Panc1 (cell line): ENCODE results near the gene MOV10L1. TPM values are rescaled to one million over a fixed set of nuclear protein-coding genes. Genes with fewer than 3 reads are reported as not detected.

Experiments
- ATAC-seq: fragments of 200-7000 bp; cut with Tn5 transposase; 2 replicates; pipeline ENCODE4 v1.9.1; 2020; ENCODE audit warnings: mild to moderate bottlenecking, moderate library complexity
- BruUV-seq: library from RNA; stranded (reverse); fragments of 400-500 nt; replicated peaks from 2 replicates; lab custom pipeline; 2021; lab: Mats Ljungman, UMichigan
- CTCF ChIA-PET: fragments of 300-600 bp; sonication (Branson Sonifier 250); formaldehyde crosslinking; loops from one replicate; lab custom pipeline; 2022; ENCODE audit warnings: antibody characterized with exemption; lab: Charles Lee
- POLR2A ChIA-PET: fragments of 300-600 bp; sonication (Branson Sonifier 250); formaldehyde crosslinking; loops from one replicate; lab custom pipeline; 2022; ENCODE audit warnings: antibody characterized with exemption; lab: Charles Lee
- DNase-seq: peaks from one replicate; pipeline ENCODE4 v3.0.0-alpha.2; 2010; ENCODE audit warnings: low read depth, low spot score
- H3K27ac ChIP-seq: 2 replicates; pipeline ENCODE4 v1.5.1; 2011; ENCODE audit warnings: mild to moderate bottlenecking, low read length, inconsistent platforms
- H3K27me3 ChIP-seq: fragments of 200-500 bp; sonication (Bioruptor generic); 2 replicates; pipeline ENCODE4 v1.6.0; 2014; ENCODE audit warnings: low read length, inconsistent platforms; ENCODE audit not compliant: control insufficient read depth, insufficient read depth
- H3K36me3 ChIP-seq: fragments of 200-500 bp; sonication (Bioruptor generic); 2 replicates; pipeline ENCODE4 v1.5.1; 2014; ENCODE audit warnings: inconsistent platforms, mild to moderate bottlenecking, low read length, moderate library complexity; ENCODE audit not compliant: control insufficient read depth, insufficient read depth
- H3K4me1 ChIP-seq: 2 replicates; pipeline ENCODE4 v1.5.1; 2011; ENCODE audit warnings: inconsistent platforms, mild to moderate bottlenecking, low read length, moderate library complexity; ENCODE audit not compliant: control insufficient read depth, insufficient read depth
- H3K4me3 ChIP-seq, 2 experiments: 2 replicates each; pipeline ENCODE4 v1.5.1; 2011 to 2012; ENCODE audit warnings: low read depth in 2 of 2, low read length in 2 of 2, mild to moderate bottlenecking in 2 of 2, inconsistent platforms in 1 of 2, moderate library complexity in 1 of 2
- H3K9me3 ChIP-seq: fragments of 200-500 bp; sonication (Bioruptor generic); 2 replicates; pipeline ENCODE4 v1.5.1; 2014; ENCODE audit warnings: low read depth, mild to moderate bottlenecking, inconsistent platforms, low read length, moderate library complexity; ENCODE audit not compliant: control insufficient read depth, insufficient read depth
- POLR2AphosphoS5 ChIP-seq: IDR thresholded peaks from 2 replicates; pipeline ENCODE4 v1.6.1; 2012; ENCODE audit warnings: mild to moderate bottlenecking, low read depth, low read length, moderate library complexity
- SIN3A ChIP-seq: IDR thresholded peaks from 2 replicates; pipeline ENCODE4 v1.6.1; 2012; ENCODE audit warnings: low read depth, mild to moderate bottlenecking, low read length, moderate library complexity, borderline replicate concordance; ENCODE audit not compliant: insufficient read depth
- TCF7L2 ChIP-seq: IDR thresholded peaks from 2 replicates; pipeline ENCODE4 v1.6.1; 2011; ENCODE audit warnings: mild to moderate bottlenecking, low read depth, low read length, inconsistent platforms
- in situ Hi-C: cut with HindIII; loops from 2 replicates; pipeline ENCODE4 v1.10.0; 2016; ENCODE audit warnings: low sequenced_read_pairs, low pct_unique_long_range_greater_than_20kb
- intact Hi-C: fragments of 100-400 bp; cut with micrococcal nuclease; formaldehyde crosslinking; loops from one replicate; pipeline ENCODE4 v1.10.0; 2022; ENCODE audit not compliant: unreplicated experiment
- total RNA-seq: library from RNA; stranded (reverse); gene quantifications from one replicate; pipeline ENCODE4 v1.2.1, GENCODE V29; 2021; ENCODE audit not compliant: unreplicated experiment
- TF ChIP-seq, protein P1 (sequence below): fragments of 450-650 bp; IDR thresholded peaks from 2 replicates; pipeline ENCODE4 v1.5.1; 2017; ENCODE audit warnings: mild to moderate bottlenecking
- TF ChIP-seq, protein P2 (sequence below), 2 experiments: IDR thresholded peaks; 2 replicates each; pipeline ENCODE4 v1.6.1; 2011 to 2012; ENCODE audit warnings: low read depth in 2 of 2, control low read depth in 1 of 2, low read length in 1 of 2, mild to moderate bottlenecking in 1 of 2, moderate library complexity in 1 of 2; ENCODE audit not compliant: insufficient read depth in 1 of 2

The MOV10L1 gene
- total RNA-seq, 1 experiment from 2014 or later = 0.10 TPM

DNA sequence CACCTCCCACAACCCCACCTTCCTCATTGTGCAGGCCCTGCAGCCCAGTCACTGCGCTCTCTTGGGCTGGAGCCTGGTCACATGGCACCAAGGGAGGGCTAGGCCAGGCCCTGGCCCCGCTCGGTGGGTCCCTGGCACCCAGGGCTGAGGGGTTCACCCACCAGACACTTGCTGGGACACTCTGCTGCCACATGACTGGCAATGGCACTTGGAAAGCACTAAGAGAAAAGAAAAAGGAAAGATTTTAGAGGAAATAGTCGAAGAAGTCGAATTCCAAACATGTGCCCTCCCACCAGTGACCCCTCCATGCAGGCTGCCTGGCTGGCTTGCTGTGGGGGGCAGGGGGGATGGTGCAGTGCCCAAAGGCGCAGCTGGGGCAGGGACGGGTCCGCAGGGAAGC is 19.4 kb upstream of the MOV10L1 start:
- DNase-seq (no peak), ATAC-seq (no peak)
- Histone ChIP-seq H3K4me1 (no peaks in the 10 kb centered on the region), H3K27ac (no peak overlapping the region), H3K9me3 (no peaks in the 10 kb centered on the region), H3K27me3 (no peaks in the 10 kb centered on the region), H3K4me3 (no peak overlapping the region), H3K36me3 (no peaks in the 10 kb centered on the region)
- POLR2A ChIA-PET = no interaction called here
- intact Hi-C loops (no loop called here), in situ Hi-C loops (no loop called here)
- CTCF ChIA-PET = no interaction called here
- TF ChIP-seq SIN3A = no peak
- TF ChIP-seq, protein P1, sequence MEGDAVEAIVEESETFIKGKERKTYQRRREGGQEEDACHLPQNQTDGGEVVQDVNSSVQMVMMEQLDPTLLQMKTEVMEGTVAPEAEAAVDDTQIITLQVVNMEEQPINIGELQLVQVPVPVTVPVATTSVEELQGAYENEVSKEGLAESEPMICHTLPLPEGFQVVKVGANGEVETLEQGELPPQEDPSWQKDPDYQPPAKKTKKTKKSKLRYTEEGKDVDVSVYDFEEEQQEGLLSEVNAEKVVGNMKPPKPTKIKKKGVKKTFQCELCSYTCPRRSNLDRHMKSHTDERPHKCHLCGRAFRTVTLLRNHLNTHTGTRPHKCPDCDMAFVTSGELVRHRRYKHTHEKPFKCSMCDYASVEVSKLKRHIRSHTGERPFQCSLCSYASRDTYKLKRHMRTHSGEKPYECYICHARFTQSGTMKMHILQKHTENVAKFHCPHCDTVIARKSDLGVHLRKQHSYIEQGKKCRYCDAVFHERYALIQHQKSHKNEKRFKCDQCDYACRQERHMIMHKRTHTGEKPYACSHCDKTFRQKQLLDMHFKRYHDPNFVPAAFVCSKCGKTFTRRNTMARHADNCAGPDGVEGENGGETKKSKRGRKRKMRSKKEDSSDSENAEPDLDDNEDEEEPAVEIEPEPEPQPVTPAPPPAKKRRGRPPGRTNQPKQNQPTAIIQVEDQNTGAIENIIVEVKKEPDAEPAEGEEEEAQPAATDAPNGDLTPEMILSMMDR = no peak
- no peak for TF ChIP-seq POLR2AphosphoS5
- TF ChIP-seq, protein P2, sequence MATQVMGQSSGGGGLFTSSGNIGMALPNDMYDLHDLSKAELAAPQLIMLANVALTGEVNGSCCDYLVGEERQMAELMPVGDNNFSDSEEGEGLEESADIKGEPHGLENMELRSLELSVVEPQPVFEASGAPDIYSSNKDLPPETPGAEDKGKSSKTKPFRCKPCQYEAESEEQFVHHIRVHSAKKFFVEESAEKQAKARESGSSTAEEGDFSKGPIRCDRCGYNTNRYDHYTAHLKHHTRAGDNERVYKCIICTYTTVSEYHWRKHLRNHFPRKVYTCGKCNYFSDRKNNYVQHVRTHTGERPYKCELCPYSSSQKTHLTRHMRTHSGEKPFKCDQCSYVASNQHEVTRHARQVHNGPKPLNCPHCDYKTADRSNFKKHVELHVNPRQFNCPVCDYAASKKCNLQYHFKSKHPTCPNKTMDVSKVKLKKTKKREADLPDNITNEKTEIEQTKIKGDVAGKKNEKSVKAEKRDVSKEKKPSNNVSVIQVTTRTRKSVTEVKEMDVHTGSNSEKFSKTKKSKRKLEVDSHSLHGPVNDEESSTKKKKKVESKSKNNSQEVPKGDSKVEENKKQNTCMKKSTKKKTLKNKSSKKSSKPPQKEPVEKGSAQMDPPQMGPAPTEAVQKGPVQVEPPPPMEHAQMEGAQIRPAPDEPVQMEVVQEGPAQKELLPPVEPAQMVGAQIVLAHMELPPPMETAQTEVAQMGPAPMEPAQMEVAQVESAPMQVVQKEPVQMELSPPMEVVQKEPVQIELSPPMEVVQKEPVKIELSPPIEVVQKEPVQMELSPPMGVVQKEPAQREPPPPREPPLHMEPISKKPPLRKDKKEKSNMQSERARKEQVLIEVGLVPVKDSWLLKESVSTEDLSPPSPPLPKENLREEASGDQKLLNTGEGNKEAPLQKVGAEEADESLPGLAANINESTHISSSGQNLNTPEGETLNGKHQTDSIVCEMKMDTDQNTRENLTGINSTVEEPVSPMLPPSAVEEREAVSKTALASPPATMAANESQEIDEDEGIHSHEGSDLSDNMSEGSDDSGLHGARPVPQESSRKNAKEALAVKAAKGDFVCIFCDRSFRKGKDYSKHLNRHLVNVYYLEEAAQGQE (IDR thresholded peaks at IDR 0.05; ENCODE audit: insufficient read depth in 1 of 2, low read depth in 2 of 2, low read length in 1 of 2) = no peak
- no peak for TF ChIP-seq TCF7L2
- no TSS peak for BruUV-seq

DNA sequence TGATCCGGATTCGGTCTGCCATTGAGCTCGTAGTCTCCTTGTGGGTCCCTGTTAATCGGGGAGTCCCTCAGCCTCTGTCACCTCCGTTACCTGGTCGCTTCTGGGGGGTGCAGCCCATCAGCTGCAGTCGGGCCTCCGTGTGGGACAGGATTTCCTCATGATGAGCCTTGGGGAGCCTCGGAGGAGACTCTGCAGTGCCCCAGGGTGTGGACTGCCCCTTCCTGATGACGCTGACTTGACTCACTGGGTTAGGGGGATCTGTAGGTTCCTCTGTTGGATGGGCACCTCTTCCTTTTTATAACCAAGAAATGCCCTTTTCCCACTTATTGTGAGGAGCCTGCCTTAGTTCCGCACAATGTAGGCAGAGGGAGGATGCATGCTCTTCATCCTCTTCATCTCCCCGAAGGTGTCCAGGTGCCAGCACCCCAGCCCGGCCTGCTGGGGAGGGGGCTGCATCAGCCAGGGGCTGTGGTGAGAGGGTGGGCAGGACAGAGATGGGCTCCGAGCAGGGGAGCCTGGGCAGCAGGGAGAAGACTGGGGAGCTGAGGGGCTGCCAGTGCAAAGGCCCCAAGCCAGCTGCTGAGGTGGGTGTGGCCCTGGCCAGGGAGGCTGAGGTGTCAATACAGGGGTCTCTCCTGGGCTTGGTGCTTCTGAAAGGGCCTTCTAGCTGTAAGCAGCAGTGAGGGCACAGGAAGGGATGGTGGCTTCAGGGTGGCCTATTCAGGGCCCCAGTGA is 18.2 kb upstream of the MOV10L1 start:
- POLR2A ChIA-PET = no interaction called here

More for the DNA sequence above, 18.2 kb upstream of the MOV10L1 start:
- no peaks in the 10 kb centered on the region for H3K4me1 ChIP-seq
- in situ Hi-C loops (no loop called here), intact Hi-C loops (no loop called here)
- ATAC-seq = no peak
- H3K36me3 ChIP-seq = no peaks in the 10 kb centered on the region
- CTCF ChIA-PET = interaction anchor here (0.6 kb wide), 1 partner anchor 60 kb away, joined by 3 read pairs; no protein-coding TSS in a partner anchor
- H3K27me3 ChIP-seq = no peaks in the 10 kb centered on the region
- no TSS peak for BruUV-seq
- DNase-seq = no peak
- TF ChIP-seq TCF7L2 (no peak), POLR2AphosphoS5 (no peak), SIN3A (no peak)
- TF ChIP-seq, protein P1 = no peak
- TF ChIP-seq, protein P2 (IDR thresholded peaks at IDR 0.05; ENCODE audit: insufficient read depth in 1 of 2, low read depth in 2 of 2, low read length in 1 of 2) = no peak
- no peak overlapping the region for H3K4me3 ChIP-seq
- no peaks in the 10 kb centered on the region for H3K9me3 ChIP-seq
- no peak overlapping the region for H3K27ac ChIP-seq
